ENCODE data around the gene TMEM132A. TPM values are rescaled to one million over a fixed set of nuclear protein-coding genes. Genes with fewer than 3 reads are reported as not detected.

The TMEM132A gene
- total RNA-seq, 4 donors from 2014 or later = 3.2 to 8.9 (median 6.5) TPM

DNA sequence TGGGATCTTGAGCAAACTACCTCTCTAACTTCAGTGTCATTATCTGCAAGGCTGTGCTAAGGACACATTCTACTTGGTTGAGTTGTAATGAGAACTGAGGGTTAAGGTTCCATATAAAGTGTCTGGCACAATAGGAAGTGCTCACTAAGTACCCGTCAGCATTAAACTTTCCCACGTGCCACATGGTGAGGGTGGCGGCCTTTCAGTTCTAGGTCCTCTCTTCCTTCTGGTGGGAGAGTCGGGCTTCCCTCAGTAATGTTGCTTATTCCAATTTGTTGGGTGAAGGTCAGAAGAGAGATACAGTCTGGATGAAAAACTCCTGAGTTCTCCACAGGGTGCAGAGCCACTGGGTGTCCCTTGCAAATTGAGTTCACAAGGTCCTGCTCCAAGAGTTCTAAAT is 42.6 kb downstream of the TMEM132A start:
- no peak for ATAC-seq
- TF ChIP-seq, protein P1, sequence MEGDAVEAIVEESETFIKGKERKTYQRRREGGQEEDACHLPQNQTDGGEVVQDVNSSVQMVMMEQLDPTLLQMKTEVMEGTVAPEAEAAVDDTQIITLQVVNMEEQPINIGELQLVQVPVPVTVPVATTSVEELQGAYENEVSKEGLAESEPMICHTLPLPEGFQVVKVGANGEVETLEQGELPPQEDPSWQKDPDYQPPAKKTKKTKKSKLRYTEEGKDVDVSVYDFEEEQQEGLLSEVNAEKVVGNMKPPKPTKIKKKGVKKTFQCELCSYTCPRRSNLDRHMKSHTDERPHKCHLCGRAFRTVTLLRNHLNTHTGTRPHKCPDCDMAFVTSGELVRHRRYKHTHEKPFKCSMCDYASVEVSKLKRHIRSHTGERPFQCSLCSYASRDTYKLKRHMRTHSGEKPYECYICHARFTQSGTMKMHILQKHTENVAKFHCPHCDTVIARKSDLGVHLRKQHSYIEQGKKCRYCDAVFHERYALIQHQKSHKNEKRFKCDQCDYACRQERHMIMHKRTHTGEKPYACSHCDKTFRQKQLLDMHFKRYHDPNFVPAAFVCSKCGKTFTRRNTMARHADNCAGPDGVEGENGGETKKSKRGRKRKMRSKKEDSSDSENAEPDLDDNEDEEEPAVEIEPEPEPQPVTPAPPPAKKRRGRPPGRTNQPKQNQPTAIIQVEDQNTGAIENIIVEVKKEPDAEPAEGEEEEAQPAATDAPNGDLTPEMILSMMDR (IDR thresholded peaks at IDR 0.05) = no peak
- TF ChIP-seq EP300 (IDR thresholded peaks at IDR 0.05) = no peak
- TF ChIP-seq POLR2AphosphoS5 (IDR thresholded peaks at IDR 0.05) = no peak
- no peak for TF ChIP-seq POLR2A (IDR thresholded peaks at IDR 0.05)
- Histone ChIP-seq H3K36me3 (no peaks in the 10 kb centered on the region), H3K27ac (no peak overlapping the region), H3K27me3 (no peaks in the 10 kb centered on the region), H3K4me1 (peaks cover 0 to 5% (median 0%) of the 10 kb centered on the region in 3 donors), H3K9me3 (no peaks in the 10 kb centered on the region), H3K4me3 (no peak overlapping the region)
- 83 to 97% methylated on average over 4 of the region's 4 CpGs for WGBS, 2 donors (ENCODE audit: low coverage in 1 of 2)

DNA sequence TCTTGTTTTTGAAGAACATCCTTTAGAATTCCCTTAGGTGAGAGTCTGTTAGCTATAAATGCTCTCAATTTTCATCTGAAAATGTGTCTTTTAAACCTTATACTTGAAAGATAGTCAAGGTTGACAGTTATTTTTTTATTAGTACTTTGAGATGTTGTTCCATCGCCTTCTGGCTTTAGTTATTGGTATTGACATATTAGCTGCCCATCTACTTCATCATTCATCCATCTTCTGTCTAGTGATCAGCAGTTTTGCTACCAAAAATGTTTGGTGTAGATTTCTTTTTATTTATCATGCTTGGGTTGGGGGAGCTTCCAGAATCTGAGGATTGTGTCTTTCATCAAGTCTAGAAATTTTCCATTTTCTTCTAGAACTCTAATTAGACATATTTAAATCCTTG is 44.0 kb downstream of the TMEM132A start:
- Histone ChIP-seq H3K4me1 (peaks cover 0 to 5% (median 0%) of the 10 kb centered on the region in 3 donors), H3K27me3 (no peaks in the 10 kb centered on the region), H3K4me3 (no peak overlapping the region), H3K27ac (no peak overlapping the region), H3K36me3 (no peaks in the 10 kb centered on the region), H3K9me3 (no peaks in the 10 kb centered on the region)
- 22 to 100% methylated on average over 1 of the region's 1 CpG for WGBS, 2 donors (ENCODE audit: low coverage in 1 of 2)
- TF ChIP-seq POLR2A (IDR thresholded peaks at IDR 0.05) = no peak
- no peak for TF ChIP-seq EP300 (IDR thresholded peaks at IDR 0.05)
- TF ChIP-seq POLR2AphosphoS5 (IDR thresholded peaks at IDR 0.05) = no peak
- ATAC-seq = no peak

DNA sequence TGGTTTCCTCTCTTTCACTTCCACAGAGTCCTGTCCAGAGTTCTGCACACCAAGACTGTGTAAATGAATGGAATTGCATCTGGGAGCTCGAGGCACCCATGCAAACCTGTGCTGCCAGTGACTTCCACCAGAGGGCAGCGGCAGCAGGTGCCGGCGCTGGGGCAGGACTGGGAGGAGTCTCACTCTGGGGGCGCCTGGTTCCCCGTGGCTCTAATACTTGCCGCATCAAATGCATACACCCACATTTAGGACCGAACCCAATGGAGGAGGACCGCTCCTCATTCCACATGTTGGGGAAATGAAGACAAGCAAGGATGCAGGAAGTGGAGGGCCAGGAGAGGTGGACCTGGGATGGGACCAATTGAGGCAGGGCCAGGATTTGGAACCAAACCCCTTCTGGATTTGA is 46.1 kb downstream of the TMEM132A start:
- Histone ChIP-seq H3K4me3 (no peak overlapping the region), H3K36me3 (no peaks in the 10 kb centered on the region), H3K27me3 (no peaks in the 10 kb centered on the region), H3K9me3 (no peaks in the 10 kb centered on the region), H3K4me1 (peaks cover 0 to 5% (median 0%) of the 10 kb centered on the region in 3 donors), H3K27ac (no peak overlapping the region)
- ATAC-seq = peak; percentile 51
- WGBS, 2 donors (ENCODE audit: low coverage in 1 of 2) = 67% methylated on average over 1 of the region's 9 CpGs; no CpG with 5 or more reads in 1 of the 2 donors
- no peak for TF ChIP-seq EP300 (IDR thresholded peaks at IDR 0.05)
- TF ChIP-seq, protein P1 (IDR thresholded peaks at IDR 0.05) = peak; percentile 55 to 92 (median 72)

DNA sequence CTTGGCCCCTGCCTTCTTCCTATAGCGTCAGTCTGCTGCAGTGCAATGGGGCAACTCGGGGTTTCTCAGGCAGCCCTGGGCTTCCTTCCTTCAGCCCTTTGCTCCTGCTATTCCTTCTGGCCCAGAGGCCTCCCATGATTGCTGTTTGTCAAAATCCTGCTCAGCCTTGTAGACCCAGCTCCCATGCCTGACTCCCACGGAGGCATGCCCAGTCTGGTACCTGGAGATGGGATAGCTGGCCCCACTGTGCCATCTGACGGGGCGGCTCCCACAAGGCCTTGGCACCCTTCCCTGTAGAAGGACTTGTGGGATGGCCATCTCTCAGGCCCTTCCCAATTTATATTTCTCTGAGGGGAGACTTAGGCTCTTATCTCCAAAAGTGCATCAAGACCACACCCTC is 46.6 kb downstream of the TMEM132A start:
- TF ChIP-seq EP300 (IDR thresholded peaks at IDR 0.05) (no peak), POLR2A (IDR thresholded peaks at IDR 0.05) (no peak), POLR2AphosphoS5 (IDR thresholded peaks at IDR 0.05) (no peak)
- TF ChIP-seq, protein P1 (IDR thresholded peaks at IDR 0.05) = no peak
- 65 to 80% methylated on average over 2 to 5 of the region's 5 CpGs for WGBS, 2 donors (ENCODE audit: low coverage in 1 of 2)
- Histone ChIP-seq H3K9me3 (no peaks in the 10 kb centered on the region), H3K4me3 (no peak overlapping the region), H3K27me3 (no peaks in the 10 kb centered on the region), H3K4me1 (peaks cover 0 to 5% (median 0%) of the 10 kb centered on the region in 3 donors), H3K27ac (no peak overlapping the region), H3K36me3 (no peaks in the 10 kb centered on the region)
- ATAC-seq = no peak

DNA sequence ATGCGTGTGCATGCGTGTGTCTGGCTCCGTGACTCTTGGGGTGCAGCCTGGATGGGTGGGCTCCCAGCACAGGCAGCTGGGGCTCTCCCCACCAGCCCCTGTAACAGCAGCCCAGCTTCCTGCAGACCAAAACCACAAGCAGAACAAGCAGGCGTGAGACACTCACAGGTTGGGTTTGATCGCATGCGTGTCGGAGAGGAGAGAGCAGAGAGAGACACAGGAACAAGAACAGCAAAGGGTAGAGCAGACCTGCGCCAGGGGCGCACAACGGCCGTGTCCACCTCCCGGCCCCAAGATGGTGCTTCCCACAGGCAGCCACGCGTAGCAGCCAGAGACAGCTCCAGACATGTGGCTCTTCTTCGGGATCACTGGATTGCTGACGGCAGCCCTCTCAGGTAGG is 47.3 kb downstream of the TMEM132A start, which contains the start of gene CD6:
CD6 (plus strand) TSS at position 161 of the 400 bp plus-strand sequence; CDS start at position 347, 186 bp downstream.
- no peak for ATAC-seq
- peaks cover 0 to 5% (median 0%) of the 10 kb centered on the region in 3 donors for H3K4me1 ChIP-seq
- no peaks in the 10 kb centered on the region for H3K36me3 ChIP-seq
- H3K4me3 ChIP-seq = peak within 1 kb of the TSS in 1 of 2 donors; percentile 20
- no peaks in the 10 kb centered on the region for H3K27me3 ChIP-seq
- 90 to 100% methylated on average over 2 to 9 of the region's 16 CpGs for WGBS, 2 donors (ENCODE audit: low coverage in 1 of 2)
- H3K9me3 ChIP-seq = no peaks in the 10 kb centered on the region
- TF ChIP-seq POLR2AphosphoS5 (IDR thresholded peaks at IDR 0.05) (no peak), EP300 (IDR thresholded peaks at IDR 0.05) (no peak)
- H3K27ac ChIP-seq = no peak within 1 kb of the TSS

Measured in gastroesophageal sphincter (tissue), 4 donors.